IPS-18c (cell line): ENCODE measurements around the gene FOXC1.

Experiments used
- H3K4me3 ChIP-seq: 2 replicates; pipeline ENCODE4 v1.7.0; 2013; ENCODE audit warnings: low read depth, mild to moderate bottlenecking, low read length, moderate library complexity; ENCODE audit not compliant: insufficient read depth
- H3K9me3 ChIP-seq: one replicate; pipeline ENCODE4 v1.6.1; 2013; ENCODE audit warnings: mild to moderate bottlenecking, low read length, moderate library complexity; ENCODE audit not compliant: control insufficient read depth, insufficient read depth

The FOXC1 gene

DNA sequence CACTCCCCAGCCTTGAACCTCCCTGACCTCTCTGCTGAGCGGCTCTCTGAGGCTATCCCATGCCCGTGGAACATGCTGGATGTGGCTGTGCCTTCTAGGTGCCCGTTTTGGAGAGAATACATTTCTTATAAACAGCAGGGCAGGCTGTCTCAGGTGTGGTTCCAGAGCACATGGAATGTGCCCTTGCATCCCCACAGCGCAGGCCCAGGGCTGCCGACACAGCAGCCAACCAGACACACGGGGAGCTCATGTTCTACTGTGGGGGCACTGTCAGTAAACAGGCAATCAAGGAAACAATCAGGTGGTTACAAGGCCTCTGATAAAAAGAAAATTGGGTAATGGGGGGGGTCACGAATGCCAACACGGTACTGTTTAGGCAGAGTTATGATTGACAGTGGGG, 30.8 kb downstream of the FOXC1 start:
- Histone ChIP-seq H3K9me3 (no peaks in the 10 kb centered on the region), H3K4me3 (no peak overlapping the region)

DNA sequence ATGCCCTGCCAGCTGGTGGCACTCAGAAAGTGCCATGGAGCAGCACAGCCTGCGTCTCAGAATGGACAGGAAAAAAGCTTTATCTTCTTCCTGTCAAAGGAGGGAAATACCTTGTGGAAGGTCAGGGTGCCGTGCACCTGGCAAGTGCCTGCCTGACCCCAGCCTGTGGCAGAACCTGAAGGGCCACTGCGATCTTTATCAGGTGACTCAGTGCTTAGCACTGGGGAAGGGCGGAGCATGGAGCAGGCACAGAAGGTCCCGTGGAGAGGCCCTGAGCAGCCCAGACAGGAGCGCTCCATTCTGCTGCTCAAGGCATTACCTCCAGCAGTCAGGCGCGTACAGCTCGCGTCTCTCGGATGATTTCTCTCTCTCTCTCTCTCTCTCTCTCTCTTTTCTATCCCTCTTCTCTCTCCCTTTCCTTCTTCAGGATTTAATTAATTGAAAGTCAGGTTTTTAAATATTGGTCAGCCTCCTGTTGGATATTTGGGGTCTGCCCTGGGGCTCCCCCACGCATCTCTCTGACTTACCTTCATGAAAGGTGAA, 31.7 kb downstream of the FOXC1 start:
- H3K9me3 ChIP-seq: no peaks in the 10 kb centered on the region
- H3K4me3 ChIP-seq: no peak overlapping the region

DNA sequence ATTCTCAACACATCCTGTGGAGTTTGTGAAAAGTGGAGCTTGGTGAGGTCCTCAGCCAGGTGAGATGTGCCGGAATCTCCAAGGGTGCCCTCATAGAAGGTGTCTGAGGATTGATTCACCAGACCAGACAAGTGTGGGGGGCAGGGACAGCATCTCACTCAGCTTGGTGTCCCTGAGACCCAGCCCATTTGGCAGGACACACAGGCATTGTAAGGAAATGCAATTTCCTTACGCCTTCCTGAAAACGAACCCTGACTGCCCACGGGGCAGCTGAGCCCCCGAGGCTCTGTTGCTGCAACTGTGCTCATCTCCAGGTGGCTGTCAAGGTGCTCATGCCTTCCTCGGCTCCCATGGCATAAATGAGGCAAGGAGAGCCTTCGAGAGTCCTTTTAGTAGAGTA, 33.4 kb downstream of the FOXC1 start:
- Histone ChIP-seq H3K9me3 (no peaks in the 10 kb centered on the region), H3K4me3 (no peak overlapping the region)

DNA sequence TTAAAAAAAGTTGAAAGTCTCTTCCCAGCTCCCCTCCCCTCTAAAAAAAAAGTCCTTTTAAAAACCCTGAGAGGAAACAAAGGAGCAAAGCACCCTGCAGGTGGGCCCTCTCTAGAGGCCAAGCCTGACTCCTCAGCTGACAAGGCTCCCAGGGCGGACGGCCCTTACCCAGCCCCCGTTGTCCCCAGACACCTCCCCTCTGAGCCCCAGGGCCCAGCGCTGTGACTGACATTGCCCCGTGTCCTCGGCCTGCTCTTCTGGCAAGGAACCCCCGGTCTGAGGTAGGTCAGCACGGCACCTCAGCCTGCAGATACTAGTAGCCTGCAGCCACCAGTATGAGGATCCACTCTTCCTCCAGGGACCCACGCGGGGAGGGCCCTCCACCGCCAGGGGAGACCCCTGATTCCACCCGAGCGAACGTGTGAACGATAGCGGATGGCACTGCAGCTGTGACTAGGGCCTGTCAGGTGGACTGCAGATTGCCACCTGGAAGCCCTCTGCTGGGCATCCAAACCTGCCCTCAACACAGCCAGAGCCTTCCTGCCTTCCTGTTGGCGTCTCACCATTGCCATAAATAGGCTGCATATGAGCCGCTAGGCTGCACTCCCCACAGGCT, 34.2 kb downstream of the FOXC1 start:
- H3K4me3 ChIP-seq: no peak overlapping the region
- H3K9me3 ChIP-seq: no peaks in the 10 kb centered on the region

DNA sequence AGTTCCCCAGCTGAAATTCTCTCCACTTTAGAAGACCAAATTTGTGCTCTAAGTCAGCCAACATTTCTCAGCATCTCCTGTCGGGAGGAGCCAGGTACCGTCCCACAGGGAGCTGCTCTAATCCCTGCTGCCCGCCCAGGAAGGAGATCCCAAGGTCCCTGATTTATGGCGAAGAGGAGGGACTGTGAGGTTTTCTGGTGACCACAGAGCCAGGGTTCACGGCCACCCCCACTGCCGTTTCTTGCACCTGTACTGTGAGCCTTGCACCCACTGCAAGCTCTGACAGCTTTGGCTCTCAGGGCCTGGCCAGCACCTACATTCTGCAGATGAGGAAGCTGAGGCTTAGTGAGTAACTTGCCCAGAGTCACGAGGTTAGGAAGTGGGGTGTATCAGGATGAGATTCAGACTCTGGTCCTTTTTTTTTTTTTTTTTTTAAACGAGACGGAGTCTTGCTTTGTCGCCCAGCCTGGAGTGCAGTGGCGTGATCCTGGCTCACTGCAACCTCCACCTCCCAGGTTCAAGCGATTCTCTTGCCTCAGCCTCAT, 34.9 kb downstream of the FOXC1 start:
- H3K4me3 ChIP-seq: no peak overlapping the region
- H3K9me3 ChIP-seq: no peaks in the 10 kb centered on the region

DNA sequence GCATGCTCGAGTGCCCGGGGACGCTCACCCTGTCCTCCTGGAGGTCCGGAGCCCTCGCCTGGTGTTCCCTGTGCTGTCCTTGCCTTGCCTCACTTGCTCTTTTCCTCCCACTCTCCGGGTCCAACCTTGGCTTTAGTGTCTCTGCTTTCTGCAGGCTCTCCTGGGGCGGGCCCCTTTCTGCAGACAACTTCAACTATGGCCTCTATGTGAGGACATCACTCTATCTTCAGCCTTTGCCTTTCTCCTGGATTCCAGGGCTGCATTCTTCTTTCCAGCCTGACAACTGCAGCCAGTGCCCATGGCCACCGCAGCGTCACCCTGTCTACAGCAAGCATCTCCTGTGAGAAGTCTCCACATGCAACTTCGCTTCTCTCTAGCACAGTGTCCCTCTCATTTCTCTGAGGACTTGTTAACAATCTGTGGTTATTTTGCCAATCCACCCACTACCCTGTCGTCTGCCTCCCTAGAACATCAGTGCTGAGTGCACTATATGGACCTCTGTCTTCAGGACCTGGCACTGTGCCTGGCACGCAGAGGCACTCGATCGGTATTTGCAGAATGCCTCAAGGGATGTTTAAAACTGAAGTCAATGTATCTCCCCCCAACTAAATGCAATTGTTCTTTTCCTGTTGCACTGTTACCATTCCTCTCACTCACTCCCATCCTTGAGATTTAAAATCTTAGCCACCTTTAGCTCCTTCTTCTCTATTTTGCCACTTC, 35.9 kb downstream of the FOXC1 start:
- Histone ChIP-seq H3K9me3 (no peaks in the 10 kb centered on the region), H3K4me3 (no peak overlapping the region)

DNA sequence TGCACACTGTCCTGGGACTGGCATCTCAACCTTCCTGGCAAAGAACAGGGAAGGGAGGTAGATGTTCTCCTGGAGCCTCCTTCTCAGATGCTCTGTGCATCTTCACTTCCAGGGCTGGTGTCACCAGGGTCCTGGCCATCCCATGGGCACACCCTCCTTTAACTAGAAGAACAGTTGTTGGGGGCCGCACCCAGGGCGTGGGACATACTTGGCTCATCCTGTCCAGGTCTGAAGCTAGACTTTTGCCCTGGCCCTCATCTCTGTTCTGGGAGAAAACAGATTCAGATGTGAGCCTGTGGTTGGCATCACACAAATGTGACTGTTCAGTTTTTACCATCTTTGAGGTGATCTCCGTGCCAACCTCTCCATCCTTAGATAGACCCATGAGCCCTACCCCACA, 41.6 kb downstream of the FOXC1 start:
- no peak overlapping the region for H3K4me3 ChIP-seq
- H3K9me3 ChIP-seq: no peaks in the 10 kb centered on the region

DNA sequence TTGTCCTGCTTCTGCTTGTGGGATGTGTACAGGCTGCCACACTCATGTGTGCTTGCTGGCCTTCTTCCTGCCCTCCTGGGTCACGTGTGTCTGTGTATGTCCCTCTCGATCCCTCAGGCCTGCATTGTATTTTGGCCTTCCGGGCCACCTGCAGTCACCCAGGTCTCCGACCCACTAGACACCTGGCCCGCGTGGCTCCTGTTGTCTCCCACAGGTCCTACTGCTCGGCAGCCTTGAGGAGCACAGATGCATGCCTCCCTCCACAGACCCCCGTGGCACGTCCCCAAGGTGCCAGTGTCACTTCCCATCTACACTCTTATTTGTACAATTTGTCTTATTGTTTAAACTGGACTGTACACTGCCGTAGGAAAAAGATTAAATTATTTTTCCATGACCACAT, 43.1 kb downstream of the FOXC1 start:
- Histone ChIP-seq H3K9me3 (no peaks in the 10 kb centered on the region), H3K4me3 (no peak overlapping the region)

DNA sequence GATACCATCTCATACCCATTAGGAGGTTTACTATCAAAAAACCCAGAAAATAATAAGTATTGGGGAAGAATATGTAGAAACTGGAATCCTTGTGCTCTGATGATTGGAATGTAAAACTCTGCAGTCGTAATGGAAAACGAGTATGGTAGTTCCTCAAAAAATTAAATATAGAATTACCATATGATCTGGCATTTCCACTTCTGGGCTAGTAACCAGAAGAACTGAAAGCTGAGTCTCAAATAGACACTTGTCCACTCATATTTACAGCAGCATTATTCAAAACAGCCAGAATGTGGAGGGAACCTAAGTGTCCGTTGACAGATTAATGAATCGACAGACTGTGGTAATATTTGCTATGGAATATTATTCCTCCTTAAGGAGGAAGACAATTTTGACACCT, 44.3 kb downstream of the FOXC1 start:
- Histone ChIP-seq H3K9me3 (no peaks in the 10 kb centered on the region), H3K4me3 (no peak overlapping the region)

DNA sequence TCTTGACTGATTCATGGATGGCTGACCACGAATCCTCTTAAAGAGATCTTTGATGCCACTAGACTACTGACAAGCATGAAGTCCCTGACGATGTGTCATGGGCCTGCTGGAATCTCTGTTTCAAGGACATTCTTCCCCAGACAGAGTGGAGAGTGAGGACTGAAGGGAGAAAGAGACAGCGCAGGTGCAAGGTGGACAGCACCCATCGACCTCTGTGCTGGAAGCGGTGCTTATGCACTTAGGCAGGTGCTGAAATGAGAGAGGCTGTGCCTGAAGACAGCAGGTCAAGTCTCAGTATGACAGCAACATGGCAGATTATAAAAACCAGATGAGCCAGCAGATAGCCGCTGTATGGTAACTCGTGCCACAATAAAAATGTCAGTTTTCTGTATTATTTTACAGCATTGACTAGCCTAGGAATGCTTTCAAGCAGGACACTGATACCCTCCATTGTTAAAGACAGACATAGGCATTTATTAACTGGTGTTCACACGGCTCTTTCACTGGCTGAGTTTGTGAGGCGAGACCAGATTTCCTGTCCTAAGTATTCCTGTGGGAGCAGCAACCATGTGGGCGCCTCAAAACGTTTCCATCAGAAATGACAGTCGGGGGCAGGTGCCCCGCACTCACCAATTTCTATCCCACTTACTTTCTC, 47.5 kb downstream of the FOXC1 start:
- Histone ChIP-seq H3K9me3 (no peaks in the 10 kb centered on the region), H3K4me3 (no peak overlapping the region)

DNA sequence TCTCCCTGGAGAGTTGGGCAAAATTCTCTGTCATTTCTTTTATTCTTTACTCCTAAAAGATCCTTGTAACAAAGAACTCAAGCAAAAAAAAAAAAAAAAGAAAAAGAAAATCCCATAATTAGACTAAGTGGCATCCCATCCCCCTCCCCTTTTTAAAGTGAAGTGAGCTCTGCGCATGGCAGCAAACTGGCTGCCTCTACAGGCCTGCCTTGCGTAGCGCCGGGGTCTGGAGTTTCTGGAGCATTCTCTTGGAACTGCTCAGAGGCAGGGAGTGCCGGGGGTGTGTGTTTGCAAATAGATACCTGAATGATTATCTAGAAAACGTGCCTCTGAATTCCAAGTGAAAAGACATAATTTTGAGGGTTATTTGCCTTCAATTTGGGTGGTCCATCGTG, 48.1 kb downstream of the FOXC1 start:
- H3K4me3 ChIP-seq: no peak overlapping the region
- H3K9me3 ChIP-seq: no peaks in the 10 kb centered on the region

DNA sequence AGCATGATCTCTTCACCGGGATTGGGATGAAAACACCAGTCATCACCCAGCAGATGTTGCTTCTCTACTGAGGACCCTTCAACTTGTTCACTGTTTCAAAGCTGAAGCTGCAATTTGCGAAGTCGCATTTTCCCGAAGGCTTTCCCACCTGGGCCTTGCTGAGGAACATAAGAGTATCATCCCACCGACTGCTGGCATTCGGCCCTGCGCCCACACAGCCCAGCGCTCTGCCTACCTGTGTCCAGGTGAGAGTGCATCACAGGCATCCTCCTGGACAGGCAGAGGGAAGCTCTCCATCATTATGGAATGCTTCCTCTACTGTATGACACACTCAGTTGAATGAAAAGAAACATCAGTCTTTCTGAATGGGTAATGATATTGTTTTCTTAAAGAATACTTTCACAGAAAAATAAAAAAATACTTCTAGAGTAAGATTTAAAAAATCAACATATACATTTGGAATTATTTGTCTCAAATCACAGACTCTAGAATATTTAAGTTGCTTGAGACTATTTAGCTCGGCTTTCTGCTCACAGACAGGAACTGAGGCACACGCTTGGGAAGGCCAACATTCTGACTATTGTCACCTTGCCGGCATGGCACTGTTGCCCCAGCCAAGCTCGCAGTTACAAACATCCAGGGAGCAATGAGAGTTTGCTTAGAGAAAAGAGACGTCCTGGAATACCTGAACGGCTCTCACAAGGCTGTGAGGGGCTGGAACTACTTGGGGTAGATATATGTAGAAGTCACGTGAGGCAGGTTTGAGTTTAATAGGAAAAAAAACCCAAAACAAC, 48.7 kb downstream of the FOXC1 start:
- Histone ChIP-seq H3K4me3 (no peak overlapping the region), H3K9me3 (no peaks in the 10 kb centered on the region)

DNA sequence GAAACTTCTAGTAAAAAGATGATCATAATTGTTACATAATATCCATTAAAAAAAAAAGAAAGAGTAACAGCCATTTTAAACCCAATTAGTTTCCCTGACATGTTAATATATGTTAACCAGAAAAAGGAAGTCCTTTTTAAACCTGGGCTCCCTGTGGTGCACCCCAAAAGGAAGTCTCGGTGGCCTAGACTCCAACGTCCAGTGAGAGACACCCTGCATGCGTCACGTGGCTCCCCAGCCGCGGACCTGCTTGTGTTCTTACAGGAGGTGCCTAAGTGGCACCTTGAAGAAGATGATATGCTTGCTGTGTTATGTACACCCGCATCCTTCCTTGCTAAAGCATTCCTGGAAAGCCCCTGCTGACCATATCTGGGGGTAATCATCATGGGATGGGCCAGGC, 50.1 kb downstream of the FOXC1 start:
- Histone ChIP-seq H3K4me3 (no peak overlapping the region), H3K9me3 (no peaks in the 10 kb centered on the region)

DNA sequence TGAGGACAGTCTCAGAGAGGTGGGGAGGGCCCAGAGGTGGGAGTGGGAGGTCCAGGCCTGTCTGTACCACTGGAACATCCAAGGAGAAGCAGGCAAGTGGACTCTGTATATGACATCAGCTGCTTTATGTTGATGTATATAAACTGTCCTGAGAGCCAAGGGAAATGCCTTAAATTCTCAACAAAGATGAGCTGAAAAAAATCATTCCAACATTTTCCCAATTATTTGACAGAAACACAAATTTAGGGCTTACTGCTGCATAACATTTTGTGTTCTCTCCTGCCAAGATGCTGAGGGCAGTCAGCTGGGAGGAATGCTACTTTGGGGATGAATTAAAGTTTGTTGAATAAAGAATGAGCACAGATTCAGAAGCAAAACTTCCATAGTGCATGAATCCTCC, 52.8 kb downstream of the FOXC1 start:
- Histone ChIP-seq H3K4me3 (no peak overlapping the region), H3K9me3 (no peaks in the 10 kb centered on the region)
